ENCODE data around the gene VSTM4.

DNA sequence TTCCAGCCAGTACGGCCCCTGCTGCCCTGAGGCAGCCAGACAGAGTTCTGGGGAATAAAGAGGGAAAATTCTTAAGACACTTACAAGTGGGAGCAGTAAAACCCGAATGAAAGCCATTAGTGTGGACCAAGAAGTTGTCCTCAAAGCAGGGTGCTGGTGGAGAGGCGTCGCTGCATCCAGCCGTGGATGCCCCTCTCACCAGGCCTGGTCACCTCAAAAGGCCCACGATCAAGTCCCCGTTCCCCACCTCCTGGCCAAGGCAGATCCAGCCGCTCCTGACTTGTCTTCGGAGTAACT, 656 bp downstream of the VSTM4 start:
- TF ChIP-seq SIX5 (IDR thresholded peaks at IDR 0.05; ENCODE audit: borderline replicate concordance in 1 of 2, insufficient read depth in 1 of 2, low read depth in 1 of 2, low read length in 2 of 2) (no peak), RAD21 (CRISPR knock-in tag; conservative IDR thresholded peaks at IDR 0.05 in 1 of 2, IDR thresholded peaks at IDR 0.05 in 1 of 2) (no peak), ZNF398 (CRISPR knock-in tag; IDR thresholded peaks at IDR 0.05) (no peak), CXXC5 (CRISPR knock-in tag; IDR thresholded peaks at IDR 0.05) (no peak), FOSL1 (tag; conservative IDR thresholded peaks at IDR 0.05) (no peak), CTCF (IDR thresholded peaks at IDR 0.05 in 2 of 3, conservative IDR thresholded peaks at IDR 0.05 in 1 of 3; ENCODE audit: insufficient read depth in 2 of 3, low read depth in 1 of 3, low read length in 3 of 3) (no peak), SMAD2 (IDR thresholded peaks at IDR 0.05; ENCODE audit: low read depth, low read length) (no peak), GTF2F1 (IDR thresholded peaks at IDR 0.05; ENCODE audit: low read depth, low read length) (no peak), ZFX (CRISPR knock-in tag; IDR thresholded peaks at IDR 0.05) (no peak)
- TF ChIP-seq, protein P1, sequence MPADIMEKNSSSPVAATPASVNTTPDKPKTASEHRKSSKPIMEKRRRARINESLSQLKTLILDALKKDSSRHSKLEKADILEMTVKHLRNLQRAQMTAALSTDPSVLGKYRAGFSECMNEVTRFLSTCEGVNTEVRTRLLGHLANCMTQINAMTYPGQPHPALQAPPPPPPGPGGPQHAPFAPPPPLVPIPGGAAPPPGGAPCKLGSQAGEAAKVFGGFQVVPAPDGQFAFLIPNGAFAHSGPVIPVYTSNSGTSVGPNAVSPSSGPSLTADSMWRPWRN (IDR thresholded peaks at IDR 0.05; ENCODE audit: low read depth) = no peak
